ENCODE data around the gene CRELD2. TPM values are rescaled to one million over a fixed set of nuclear protein-coding genes. Genes with fewer than 3 reads are reported as not detected.

Gene CRELD2
- total and polyA plus RNA-seq, 2 experiments from 2014 or later = 35.7 to 47.7 TPM

DNA sequence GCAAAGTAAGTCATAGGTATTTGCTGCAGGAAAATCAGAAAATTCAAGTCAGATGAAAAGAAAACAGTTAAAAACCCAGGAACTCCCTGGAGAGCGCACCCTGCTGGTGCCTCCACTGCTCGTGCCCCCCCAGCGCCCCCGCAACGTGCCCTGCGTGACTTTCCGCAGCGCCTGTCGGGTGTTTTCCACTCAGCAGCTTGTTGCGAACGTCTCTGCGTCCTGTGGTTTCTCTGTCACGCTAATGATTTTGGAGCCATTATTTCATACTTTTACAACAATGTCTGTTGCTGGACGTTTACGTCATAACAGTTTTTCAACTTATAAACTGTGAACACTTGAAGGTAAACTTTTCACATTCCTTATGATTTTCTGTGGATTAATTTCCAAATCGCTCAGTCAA lies 5.0 kb downstream of the CRELD2 start:
- TF ChIP-seq, protein P1, sequence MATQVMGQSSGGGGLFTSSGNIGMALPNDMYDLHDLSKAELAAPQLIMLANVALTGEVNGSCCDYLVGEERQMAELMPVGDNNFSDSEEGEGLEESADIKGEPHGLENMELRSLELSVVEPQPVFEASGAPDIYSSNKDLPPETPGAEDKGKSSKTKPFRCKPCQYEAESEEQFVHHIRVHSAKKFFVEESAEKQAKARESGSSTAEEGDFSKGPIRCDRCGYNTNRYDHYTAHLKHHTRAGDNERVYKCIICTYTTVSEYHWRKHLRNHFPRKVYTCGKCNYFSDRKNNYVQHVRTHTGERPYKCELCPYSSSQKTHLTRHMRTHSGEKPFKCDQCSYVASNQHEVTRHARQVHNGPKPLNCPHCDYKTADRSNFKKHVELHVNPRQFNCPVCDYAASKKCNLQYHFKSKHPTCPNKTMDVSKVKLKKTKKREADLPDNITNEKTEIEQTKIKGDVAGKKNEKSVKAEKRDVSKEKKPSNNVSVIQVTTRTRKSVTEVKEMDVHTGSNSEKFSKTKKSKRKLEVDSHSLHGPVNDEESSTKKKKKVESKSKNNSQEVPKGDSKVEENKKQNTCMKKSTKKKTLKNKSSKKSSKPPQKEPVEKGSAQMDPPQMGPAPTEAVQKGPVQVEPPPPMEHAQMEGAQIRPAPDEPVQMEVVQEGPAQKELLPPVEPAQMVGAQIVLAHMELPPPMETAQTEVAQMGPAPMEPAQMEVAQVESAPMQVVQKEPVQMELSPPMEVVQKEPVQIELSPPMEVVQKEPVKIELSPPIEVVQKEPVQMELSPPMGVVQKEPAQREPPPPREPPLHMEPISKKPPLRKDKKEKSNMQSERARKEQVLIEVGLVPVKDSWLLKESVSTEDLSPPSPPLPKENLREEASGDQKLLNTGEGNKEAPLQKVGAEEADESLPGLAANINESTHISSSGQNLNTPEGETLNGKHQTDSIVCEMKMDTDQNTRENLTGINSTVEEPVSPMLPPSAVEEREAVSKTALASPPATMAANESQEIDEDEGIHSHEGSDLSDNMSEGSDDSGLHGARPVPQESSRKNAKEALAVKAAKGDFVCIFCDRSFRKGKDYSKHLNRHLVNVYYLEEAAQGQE (IDR thresholded peaks at IDR 0.05; ENCODE audit: unreplicated experiment) = no peak
- TF ChIP-seq, protein P2, sequence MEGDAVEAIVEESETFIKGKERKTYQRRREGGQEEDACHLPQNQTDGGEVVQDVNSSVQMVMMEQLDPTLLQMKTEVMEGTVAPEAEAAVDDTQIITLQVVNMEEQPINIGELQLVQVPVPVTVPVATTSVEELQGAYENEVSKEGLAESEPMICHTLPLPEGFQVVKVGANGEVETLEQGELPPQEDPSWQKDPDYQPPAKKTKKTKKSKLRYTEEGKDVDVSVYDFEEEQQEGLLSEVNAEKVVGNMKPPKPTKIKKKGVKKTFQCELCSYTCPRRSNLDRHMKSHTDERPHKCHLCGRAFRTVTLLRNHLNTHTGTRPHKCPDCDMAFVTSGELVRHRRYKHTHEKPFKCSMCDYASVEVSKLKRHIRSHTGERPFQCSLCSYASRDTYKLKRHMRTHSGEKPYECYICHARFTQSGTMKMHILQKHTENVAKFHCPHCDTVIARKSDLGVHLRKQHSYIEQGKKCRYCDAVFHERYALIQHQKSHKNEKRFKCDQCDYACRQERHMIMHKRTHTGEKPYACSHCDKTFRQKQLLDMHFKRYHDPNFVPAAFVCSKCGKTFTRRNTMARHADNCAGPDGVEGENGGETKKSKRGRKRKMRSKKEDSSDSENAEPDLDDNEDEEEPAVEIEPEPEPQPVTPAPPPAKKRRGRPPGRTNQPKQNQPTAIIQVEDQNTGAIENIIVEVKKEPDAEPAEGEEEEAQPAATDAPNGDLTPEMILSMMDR (conservative IDR thresholded peaks at IDR 0.05; ENCODE audit: low read depth in 2 of 2) = peak; percentile 31 to 41
- TF ChIP-seq POLR2AphosphoS5 (IDR thresholded peaks at IDR 0.05; ENCODE audit: low read depth) (no peak), CREB1 (CRISPR knock-in tag; IDR thresholded peaks at IDR 0.05; ENCODE audit: low read depth) (no peak), EZH2phosphoT487 (IDR thresholded peaks at IDR 0.05; ENCODE audit: unreplicated experiment) (no peak)
- H3K79me2 ChIP-seq (replicated peaks; ENCODE audit: insufficient read depth) = no peaks in the 10 kb centered on the region
- H3K27me3 ChIP-seq (ENCODE audit: insufficient read depth) = no peaks in the 10 kb centered on the region
- Mint-ChIP-seq H3K4me3 (no peak overlapping the region), H3K9me3 (no peaks in the 10 kb centered on the region), H3K4me1 (peaks cover 19% of the 10 kb centered on the region), H3K27ac (no peak overlapping the region; the same call in 1 of the 2 replicates), H3K36me3 (ENCODE audit: low read depth) (peaks cover 4% of the 10 kb centered on the region; the same call in 2 of the 3 replicates), H3K27me3 (ENCODE audit: insufficient read depth, low read depth, poor library complexity) (peaks cover 10% of the 10 kb centered on the region)
- DNase-seq (ENCODE audit: low spot score) = no peak
- no peak for ATAC-seq
- no peak overlapping the region; the same call in 1 of the 2 replicates for H3K27ac ChIP-seq (ENCODE audit: low read depth)
- H4K20me1 ChIP-seq (replicated peaks; ENCODE audit: insufficient read depth) = no peaks in the 10 kb centered on the region
- H3K9me2 ChIP-seq (ENCODE audit: insufficient read depth) = no peaks in the 10 kb centered on the region
- H3K4me3 ChIP-seq = no peak overlapping the region
- no peaks in the 10 kb centered on the region; the same call in 1 of the 2 replicates for H3K4me1 ChIP-seq (ENCODE audit: insufficient read depth)
- H2AFZ ChIP-seq = no peak overlapping the region
- no peak overlapping the region for H3K4me2 ChIP-seq
- H3F3A ChIP-seq (replicated peaks; ENCODE audit: low read depth) = no peaks in the 10 kb centered on the region; the same call in 1 of the 2 replicates
- H3K36me3 ChIP-seq (ENCODE audit: insufficient read depth) = no peaks in the 10 kb centered on the region

DNA sequence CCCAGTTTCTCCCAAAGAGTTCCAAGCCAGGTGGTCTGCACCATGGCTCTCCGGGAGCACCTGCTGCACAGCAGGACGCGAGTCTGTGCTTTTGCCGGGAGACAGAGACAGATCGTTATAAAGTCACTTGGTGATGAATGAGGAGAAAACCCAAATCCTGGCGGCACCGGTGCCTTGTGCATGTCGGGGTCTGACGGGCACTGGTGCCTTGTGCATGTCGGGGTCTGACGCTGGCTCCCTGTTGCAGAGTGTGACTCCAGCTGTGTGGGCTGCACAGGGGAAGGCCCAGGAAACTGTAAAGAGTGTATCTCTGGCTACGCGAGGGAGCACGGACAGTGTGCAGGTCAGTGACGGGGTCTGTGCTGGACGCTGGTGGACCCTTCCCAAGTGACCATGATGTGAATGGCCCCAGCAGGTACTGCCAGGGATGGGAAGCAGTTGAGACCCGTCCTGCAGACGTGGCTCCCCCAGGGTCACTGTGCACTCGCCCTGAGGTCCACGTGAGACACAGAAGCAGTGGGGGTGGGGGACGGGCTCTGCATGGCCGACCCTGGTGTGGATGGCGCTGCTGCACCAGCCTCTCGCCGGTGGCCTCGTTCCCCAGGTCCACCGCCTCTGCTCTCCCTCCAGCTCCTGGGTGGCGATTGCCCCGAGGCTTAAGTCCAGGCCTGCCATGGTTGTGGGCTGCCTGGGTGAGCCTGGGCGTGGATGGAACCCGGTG lies 5.8 kb downstream of the CRELD2 start:
- no peak overlapping the region for H3K27ac ChIP-seq (ENCODE audit: low read depth)
- no peaks in the 10 kb centered on the region for H3K9me3 Mint-ChIP-seq
- TF ChIP-seq CREB1 (CRISPR knock-in tag; IDR thresholded peaks at IDR 0.05; ENCODE audit: low read depth) (no peak), JUNB (IDR thresholded peaks at IDR 0.05; ENCODE audit: unreplicated experiment) (no peak)
- TF ChIP-seq, protein P3, sequence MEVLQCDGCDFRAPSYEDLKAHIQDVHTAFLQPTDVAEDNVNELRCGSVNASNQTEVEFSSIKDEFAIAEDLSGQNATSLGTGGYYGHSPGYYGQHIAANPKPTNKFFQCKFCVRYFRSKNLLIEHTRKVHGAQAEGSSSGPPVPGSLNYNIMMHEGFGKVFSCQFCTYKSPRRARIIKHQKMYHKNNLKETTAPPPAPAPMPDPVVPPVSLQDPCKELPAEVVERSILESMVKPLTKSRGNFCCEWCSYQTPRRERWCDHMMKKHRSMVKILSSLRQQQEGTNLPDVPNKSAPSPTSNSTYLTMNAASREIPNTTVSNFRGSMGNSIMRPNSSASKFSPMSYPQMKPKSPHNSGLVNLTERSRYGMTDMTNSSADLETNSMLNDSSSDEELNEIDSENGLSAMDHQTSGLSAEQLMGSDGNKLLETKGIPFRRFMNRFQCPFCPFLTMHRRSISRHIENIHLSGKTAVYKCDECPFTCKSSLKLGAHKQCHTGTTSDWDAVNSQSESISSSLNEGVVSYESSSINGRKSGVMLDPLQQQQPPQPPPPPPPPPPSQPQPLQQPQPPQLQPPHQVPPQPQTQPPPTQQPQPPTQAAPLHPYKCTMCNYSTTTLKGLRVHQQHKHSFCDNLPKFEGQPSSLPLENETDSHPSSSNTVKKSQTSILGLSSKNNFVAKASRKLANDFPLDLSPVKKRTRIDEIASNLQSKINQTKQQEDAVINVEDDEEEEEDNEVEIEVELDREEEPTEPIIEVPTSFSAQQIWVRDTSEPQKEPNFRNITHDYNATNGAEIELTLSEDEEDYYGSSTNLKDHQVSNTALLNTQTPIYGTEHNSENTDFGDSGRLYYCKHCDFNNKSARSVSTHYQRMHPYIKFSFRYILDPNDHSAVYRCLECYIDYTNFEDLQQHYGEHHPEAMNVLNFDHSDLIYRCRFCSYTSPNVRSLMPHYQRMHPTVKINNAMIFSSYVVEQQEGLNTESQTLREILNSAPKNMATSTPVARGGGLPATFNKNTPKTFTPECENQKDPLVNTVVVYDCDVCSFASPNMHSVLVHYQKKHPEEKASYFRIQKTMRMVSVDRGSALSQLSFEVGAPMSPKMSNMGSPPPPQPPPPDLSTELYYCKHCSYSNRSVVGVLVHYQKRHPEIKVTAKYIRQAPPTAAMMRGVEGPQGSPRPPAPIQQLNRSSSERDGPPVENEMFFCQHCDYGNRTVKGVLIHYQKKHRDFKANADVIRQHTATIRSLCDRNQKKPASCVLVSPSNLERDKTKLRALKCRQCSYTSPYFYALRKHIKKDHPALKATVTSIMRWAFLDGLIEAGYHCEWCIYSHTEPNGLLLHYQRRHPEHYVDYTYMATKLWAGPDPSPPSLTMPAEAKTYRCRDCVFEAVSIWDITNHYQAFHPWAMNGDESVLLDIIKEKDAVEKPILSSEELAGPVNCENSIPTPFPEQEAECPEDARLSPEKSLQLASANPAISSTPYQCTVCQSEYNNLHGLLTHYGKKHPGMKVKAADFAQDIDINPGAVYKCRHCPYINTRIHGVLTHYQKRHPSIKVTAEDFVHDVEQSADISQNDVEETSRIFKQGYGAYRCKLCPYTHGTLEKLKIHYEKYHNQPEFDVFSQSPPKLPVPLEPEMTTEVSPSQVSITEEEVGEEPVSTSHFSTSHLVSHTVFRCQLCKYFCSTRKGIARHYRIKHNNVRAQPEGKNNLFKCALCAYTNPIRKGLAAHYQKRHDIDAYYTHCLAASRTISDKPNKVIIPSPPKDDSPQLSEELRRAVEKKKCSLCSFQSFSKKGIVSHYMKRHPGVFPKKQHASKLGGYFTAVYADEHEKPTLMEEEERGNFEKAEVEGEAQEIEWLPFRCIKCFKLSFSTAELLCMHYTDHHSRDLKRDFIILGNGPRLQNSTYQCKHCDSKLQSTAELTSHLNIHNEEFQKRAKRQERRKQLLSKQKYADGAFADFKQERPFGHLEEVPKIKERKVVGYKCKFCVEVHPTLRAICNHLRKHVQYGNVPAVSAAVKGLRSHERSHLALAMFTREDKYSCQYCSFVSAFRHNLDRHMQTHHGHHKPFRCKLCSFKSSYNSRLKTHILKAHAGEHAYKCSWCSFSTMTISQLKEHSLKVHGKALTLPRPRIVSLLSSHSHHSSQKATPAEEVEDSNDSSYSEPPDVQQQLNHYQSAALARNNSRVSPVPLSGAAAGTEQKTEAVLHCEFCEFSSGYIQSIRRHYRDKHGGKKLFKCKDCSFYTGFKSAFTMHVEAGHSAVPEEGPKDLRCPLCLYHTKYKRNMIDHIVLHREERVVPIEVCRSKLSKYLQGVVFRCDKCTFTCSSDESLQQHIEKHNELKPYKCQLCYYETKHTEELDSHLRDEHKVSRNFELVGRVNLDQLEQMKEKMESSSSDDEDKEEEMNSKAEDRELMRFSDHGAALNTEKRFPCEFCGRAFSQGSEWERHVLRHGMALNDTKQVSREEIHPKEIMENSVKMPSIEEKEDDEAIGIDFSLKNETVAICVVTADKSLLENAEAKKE (CRISPR knock-in tag; IDR thresholded peaks at IDR 0.05) = no peak

More for the DNA sequence above, 5.8 kb downstream of the CRELD2 start:
- Histone ChIP-seq H3K4me3 (no peak overlapping the region), H4K20me1 (replicated peaks; ENCODE audit: insufficient read depth) (no peaks in the 10 kb centered on the region), H3K4me1 (ENCODE audit: insufficient read depth) (no peaks in the 10 kb centered on the region; the same call in 1 of the 2 replicates), H2AFZ (no peak overlapping the region), H3K9me2 (ENCODE audit: insufficient read depth) (no peaks in the 10 kb centered on the region), H3K36me3 (ENCODE audit: insufficient read depth) (no peaks in the 10 kb centered on the region), H3K79me2 (replicated peaks; ENCODE audit: insufficient read depth) (no peaks in the 10 kb centered on the region), H3F3A (replicated peaks; ENCODE audit: low read depth) (no peaks in the 10 kb centered on the region; the same call in 1 of the 2 replicates), H3K4me2 (no peak overlapping the region), H3K27me3 (ENCODE audit: insufficient read depth) (no peaks in the 10 kb centered on the region)
- no peak overlapping the region for H3K27ac Mint-ChIP-seq
- peaks cover 4% of the 10 kb centered on the region; the same call in 2 of the 3 replicates for H3K36me3 Mint-ChIP-seq (ENCODE audit: low read depth)
- peaks cover 10% of the 10 kb centered on the region for H3K27me3 Mint-ChIP-seq (ENCODE audit: insufficient read depth, low read depth, poor library complexity)
- no peak overlapping the region for H3K4me3 Mint-ChIP-seq
- ATAC-seq (no peak), DNase-seq (ENCODE audit: low spot score) (no peak)
- peaks cover 19% of the 10 kb centered on the region for H3K4me1 Mint-ChIP-seq

All from GM23338 (cell line).